PC-9 (cell line): ENCODE data around the gene MRPL21.

Experiments
- CTCF ChIP-seq: fragments of 200-600 bp; sonication (generic); conservative IDR thresholded peaks from 2 replicates; pipeline ENCODE4 v1.6.1; 2017; ENCODE audit warnings: mixed run types, antibody characterized with exemption, mild to moderate bottlenecking, moderate library complexity
- EZH2 ChIP-seq: fragments of 200-600 bp; sonication (generic); IDR thresholded peaks from 2 replicates; pipeline ENCODE4 v1.8.0; 2017; ENCODE audit warnings: antibody characterized with exemption, low read depth

- TF ChIP-seq CTCF (no peak), EZH2 (no peak)
These were observed 11.1 kb upstream of the MRPL21 start for GRCh38 chr11:68914761-68915160.
